LoVo (cell line): ENCODE results near the gene TRAF2.
"Not testable (repeated sequence)": the region's sequence is repeated elsewhere in the genome, so short reads cannot be mapped to it uniquely, and the experiment has no call there.

ENCODE experiments used
- DNase-seq: peaks from one replicate; pipeline ENCODE4 v3.0.0-alpha.2; 2016; ENCODE audit warnings: low spot score

Gene TRAF2

GRCh38 chr9:136857581-136858412, 28.5 kb upstream of the TRAF2 start:
- DNase-seq = no peak

- no peak for DNase-seq
Observed at GRCh38 chr9:136858452-136858843, 27.9 kb upstream of the TRAF2 start.

- DNase-seq = peak; percentile 28
Observed at GRCh38 chr9:136858844-136859757, 27.2 kb upstream of the TRAF2 start.

- DNase-seq = no peak
Observed at GRCh38 chr9:136860529-136860928, 25.8 kb upstream of the TRAF2 start.

- no peak for DNase-seq
Observed at GRCh38 chr9:136860933-136861873, 25.1 kb upstream of the TRAF2 start.

GRCh38 chr9:136861874-136862457, 24.4 kb upstream of the TRAF2 start:
- DNase-seq = no peak

- no peak for DNase-seq
Observed at GRCh38 chr9:136862849-136863622, 23.3 kb upstream of the TRAF2 start.

- no peak for DNase-seq
Observed at GRCh38 chr9:136863623-136864273, 22.6 kb upstream of the TRAF2 start.

GRCh38 chr9:136865041-136865767, 21.1 kb upstream of the TRAF2 start:
- no peak for DNase-seq

- DNase-seq = no peak
Observed at GRCh38 chr9:136865768-136866103, 20.6 kb upstream of the TRAF2 start.

- not testable (repeated sequence) for DNase-seq
Observed at GRCh38 chr9:136866898-136867421, 19.4 kb upstream of the TRAF2 start.

- no peak for DNase-seq
Observed at GRCh38 chr9:136867480-136867879, 18.8 kb upstream of the TRAF2 start.

- DNase-seq = no peak
Observed at GRCh38 chr9:136867917-136868316, 18.4 kb upstream of the TRAF2 start.

- no peak for DNase-seq
Observed at GRCh38 chr9:136868644-136869043, 17.7 kb upstream of the TRAF2 start.

- DNase-seq = not testable (repeated sequence)
Observed at GRCh38 chr9:136869611-136870010, 16.7 kb upstream of the TRAF2 start.

GRCh38 chr9:136875155-136875554, 11.2 kb upstream of the TRAF2 start:
- DNase-seq = no peak

- no peak for DNase-seq
Observed at GRCh38 chr9:136876476-136876875, 9.8 kb upstream of the TRAF2 start.

GRCh38 chr9:136880651-136881050, 5.7 kb upstream of the TRAF2 start:
- no peak for DNase-seq

- no peak for DNase-seq
Observed at GRCh38 chr9:136881691-136882108, 4.6 kb upstream of the TRAF2 start.
